ENCODE results near the gene FBXW4. TPM values are rescaled to one million over a fixed set of nuclear protein-coding genes. Genes with fewer than 3 reads are reported as not detected.

The FBXW4 gene
- total RNA-seq, 1 donor from 2014 or later, result 33.4 TPM

DNA sequence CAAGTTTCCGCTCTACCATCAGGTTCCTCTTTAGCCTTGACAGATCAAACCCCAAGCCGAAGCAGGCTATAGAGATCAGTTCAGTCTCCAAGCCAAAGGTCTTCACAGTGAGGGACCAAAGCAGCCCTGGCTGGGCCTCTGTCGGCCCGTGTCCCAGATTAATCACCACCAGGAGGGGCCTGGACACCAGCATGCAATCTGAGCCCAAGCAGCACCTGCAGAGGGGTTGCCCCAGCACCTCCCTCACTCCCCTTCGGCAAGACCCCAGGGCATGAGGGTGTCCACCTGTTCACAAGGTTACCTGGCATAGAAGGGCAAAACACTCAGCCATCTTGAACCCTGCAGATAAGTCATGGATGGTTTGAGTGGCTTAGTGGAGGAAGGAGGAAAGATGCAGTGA is 36.0 kb downstream of the FBXW4 start:
- Mint-ChIP-seq H3K4me3 (no peak overlapping the region), H3K36me3 (ENCODE audit: low read depth) (peaks cover 9% of the 10 kb centered on the region), H3K9me3 (no peaks in the 10 kb centered on the region), H3K27ac (ENCODE audit: unreplicated experiment) (no peak overlapping the region), H3K27me3 (ENCODE audit: low read depth) (no peaks in the 10 kb centered on the region), H3K4me1 (peaks cover 8% of the 10 kb centered on the region)
- TF ChIP-seq, protein P1, sequence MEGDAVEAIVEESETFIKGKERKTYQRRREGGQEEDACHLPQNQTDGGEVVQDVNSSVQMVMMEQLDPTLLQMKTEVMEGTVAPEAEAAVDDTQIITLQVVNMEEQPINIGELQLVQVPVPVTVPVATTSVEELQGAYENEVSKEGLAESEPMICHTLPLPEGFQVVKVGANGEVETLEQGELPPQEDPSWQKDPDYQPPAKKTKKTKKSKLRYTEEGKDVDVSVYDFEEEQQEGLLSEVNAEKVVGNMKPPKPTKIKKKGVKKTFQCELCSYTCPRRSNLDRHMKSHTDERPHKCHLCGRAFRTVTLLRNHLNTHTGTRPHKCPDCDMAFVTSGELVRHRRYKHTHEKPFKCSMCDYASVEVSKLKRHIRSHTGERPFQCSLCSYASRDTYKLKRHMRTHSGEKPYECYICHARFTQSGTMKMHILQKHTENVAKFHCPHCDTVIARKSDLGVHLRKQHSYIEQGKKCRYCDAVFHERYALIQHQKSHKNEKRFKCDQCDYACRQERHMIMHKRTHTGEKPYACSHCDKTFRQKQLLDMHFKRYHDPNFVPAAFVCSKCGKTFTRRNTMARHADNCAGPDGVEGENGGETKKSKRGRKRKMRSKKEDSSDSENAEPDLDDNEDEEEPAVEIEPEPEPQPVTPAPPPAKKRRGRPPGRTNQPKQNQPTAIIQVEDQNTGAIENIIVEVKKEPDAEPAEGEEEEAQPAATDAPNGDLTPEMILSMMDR (conservative IDR thresholded peaks at IDR 0.05), result no peak
- no peak for DNase-seq (ENCODE audit: low read depth, low spot score)

DNA sequence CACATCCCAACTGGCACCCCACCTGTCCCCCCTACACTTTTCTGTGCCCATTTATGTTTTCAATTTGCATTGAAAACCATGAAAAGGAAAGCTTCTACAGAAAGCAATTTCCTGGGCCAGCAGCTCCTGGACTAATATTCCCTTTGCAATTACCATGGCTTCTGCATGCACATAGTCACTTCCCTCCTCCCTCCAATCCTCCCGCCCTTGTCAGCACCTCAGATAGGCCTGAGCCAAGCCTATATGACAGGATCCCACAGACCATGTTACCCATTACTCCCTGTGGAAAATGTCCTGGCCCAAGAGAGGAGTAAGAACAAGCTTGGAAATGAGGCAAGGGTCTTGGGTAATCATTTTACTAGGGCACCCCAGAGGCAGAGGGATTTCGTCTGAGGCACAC is 38.1 kb downstream of the FBXW4 start:
- no peak for DNase-seq (ENCODE audit: low read depth, low spot score)
- Mint-ChIP-seq H3K4me1 (peaks cover 8% of the 10 kb centered on the region), H3K27ac (ENCODE audit: unreplicated experiment) (no peak overlapping the region), H3K27me3 (ENCODE audit: low read depth) (no peaks in the 10 kb centered on the region), H3K36me3 (ENCODE audit: low read depth) (peaks cover 9% of the 10 kb centered on the region), H3K9me3 (no peaks in the 10 kb centered on the region), H3K4me3 (no peak overlapping the region)
- TF ChIP-seq, protein P1 (conservative IDR thresholded peaks at IDR 0.05), result no peak

DNA sequence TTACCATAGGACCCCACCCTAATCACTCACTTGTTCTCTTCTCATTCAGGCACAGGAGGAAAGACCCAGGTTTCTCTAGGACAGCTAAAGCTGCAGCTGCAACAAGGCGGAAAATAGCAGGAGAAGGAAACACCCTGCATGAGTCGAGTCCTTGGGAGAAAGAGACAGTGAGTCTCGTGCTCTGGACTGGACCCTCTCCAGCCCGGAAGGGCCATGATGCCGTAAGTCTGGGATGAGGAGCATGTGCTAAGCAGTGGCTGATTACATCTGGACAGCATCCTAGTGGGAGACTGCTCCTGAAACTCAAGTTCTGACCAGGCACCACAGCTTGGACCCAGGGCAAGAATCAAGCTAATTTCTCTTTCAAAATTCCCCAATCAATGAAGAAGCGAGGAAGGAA is 39.4 kb downstream of the FBXW4 start:
- H3K9me3 Mint-ChIP-seq, result no peaks in the 10 kb centered on the region
- TF ChIP-seq, protein P1 (conservative IDR thresholded peaks at IDR 0.05), result no peak
- no peak overlapping the region for H3K4me3 Mint-ChIP-seq
- DNase-seq (ENCODE audit: low read depth, low spot score), result no peak
- no peaks in the 10 kb centered on the region for H3K27me3 Mint-ChIP-seq (ENCODE audit: low read depth)
- peaks cover 11% of the 10 kb centered on the region for H3K4me1 Mint-ChIP-seq
- H3K36me3 Mint-ChIP-seq (ENCODE audit: low read depth), result peaks cover 9% of the 10 kb centered on the region
- no peak overlapping the region for H3K27ac Mint-ChIP-seq (ENCODE audit: unreplicated experiment)

DNA sequence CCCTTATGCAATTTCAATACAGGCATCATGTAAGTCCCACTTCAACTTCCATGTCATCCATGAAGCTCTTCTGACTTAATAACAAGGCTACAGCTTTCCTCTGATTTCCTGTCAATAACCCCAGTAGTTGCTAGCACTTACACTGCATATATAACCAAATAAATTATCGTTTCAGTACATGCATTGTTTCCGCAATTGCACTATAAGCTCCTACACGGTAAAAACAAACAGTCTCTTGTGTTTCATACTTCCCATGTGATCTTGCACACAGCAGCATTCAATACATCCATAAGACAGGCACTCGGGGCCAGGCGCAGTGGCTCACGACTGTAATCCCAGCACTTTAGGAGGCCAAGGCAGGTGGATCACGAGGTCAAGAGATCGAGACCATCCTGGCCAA is 41.4 kb downstream of the FBXW4 start:
- no peak for DNase-seq (ENCODE audit: low read depth, low spot score)
- TF ChIP-seq, protein P1 (conservative IDR thresholded peaks at IDR 0.05), result no peak
- Mint-ChIP-seq H3K9me3 (no peaks in the 10 kb centered on the region), H3K36me3 (ENCODE audit: low read depth) (peaks cover 12% of the 10 kb centered on the region), H3K27ac (ENCODE audit: unreplicated experiment) (no peak overlapping the region), H3K4me1 (peaks cover 11% of the 10 kb centered on the region), H3K4me3 (no peak overlapping the region), H3K27me3 (ENCODE audit: low read depth) (peaks cover 3% of the 10 kb centered on the region)

DNA sequence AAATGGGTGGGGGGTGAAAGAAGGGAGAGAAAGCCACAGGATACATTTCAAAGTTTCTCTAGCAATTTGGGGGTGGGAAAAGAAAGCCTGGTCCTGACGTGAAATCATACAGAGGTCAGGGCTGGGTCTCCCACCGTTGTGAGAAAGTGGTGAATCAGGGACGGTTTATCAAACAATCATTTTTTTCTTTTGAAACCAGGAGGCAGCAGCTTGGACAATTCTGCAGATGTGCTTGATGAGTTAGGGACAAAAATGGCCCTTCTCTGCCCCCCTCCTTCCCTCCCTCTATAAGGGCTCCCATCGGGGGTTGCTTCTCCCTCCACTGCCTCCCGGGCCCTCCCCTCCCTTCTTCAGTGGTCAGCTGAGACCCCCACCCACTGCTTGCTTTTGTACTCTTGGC is 43.6 kb downstream of the FBXW4 start:
- TF ChIP-seq, protein P1 (conservative IDR thresholded peaks at IDR 0.05), result no peak
- no peaks in the 10 kb centered on the region for H3K9me3 Mint-ChIP-seq
- H3K27me3 Mint-ChIP-seq (ENCODE audit: low read depth), result peaks cover 3% of the 10 kb centered on the region
- no peak for DNase-seq (ENCODE audit: low read depth, low spot score)
- no peak overlapping the region for H3K4me3 Mint-ChIP-seq
- H3K27ac Mint-ChIP-seq (ENCODE audit: unreplicated experiment), result peak overlapping the region; percentile 53
- peaks cover 11% of the 10 kb centered on the region for H3K4me1 Mint-ChIP-seq
- H3K36me3 Mint-ChIP-seq (ENCODE audit: low read depth), result peaks cover 9% of the 10 kb centered on the region

DNA sequence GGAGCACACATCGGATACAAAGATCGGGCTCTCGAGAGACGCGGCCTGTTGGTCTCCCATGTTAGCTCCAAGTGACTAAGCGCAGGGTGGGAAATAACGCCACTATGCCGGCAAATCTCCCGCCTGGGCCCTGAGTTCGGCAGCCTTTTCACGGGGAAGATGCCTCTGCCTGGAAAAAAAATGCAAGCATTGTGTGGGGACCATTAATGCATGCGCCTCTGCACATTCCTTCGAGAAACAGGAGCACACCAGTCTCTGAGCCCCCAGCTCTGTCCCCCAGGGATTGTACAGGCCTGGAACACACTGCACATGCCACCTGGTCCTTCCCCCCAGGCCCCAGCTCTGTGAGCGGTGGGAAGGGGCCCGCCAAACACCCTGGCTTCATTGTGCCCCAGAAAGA is 44.1 kb downstream of the FBXW4 start:
- TF ChIP-seq, protein P1 (conservative IDR thresholded peaks at IDR 0.05), result no peak
- peaks cover 9% of the 10 kb centered on the region for H3K36me3 Mint-ChIP-seq (ENCODE audit: low read depth)
- H3K27me3 Mint-ChIP-seq (ENCODE audit: low read depth), result peaks cover 3% of the 10 kb centered on the region
- peaks cover 11% of the 10 kb centered on the region for H3K4me1 Mint-ChIP-seq
- no peak overlapping the region for H3K4me3 Mint-ChIP-seq
- no peak overlapping the region for H3K27ac Mint-ChIP-seq (ENCODE audit: unreplicated experiment)
- H3K9me3 Mint-ChIP-seq, result no peaks in the 10 kb centered on the region
- DNase-seq (ENCODE audit: low read depth, low spot score), result peak; percentile 17
